SW 1271 (cell line): ENCODE measurements around the gene SOX8.

Source experiments
- DNase-seq, 2 experiments: peaks; one replicate each; lab custom pipeline; 2025; lab: John Stamatoyannopoulos, UW

Gene SOX8

DNA sequence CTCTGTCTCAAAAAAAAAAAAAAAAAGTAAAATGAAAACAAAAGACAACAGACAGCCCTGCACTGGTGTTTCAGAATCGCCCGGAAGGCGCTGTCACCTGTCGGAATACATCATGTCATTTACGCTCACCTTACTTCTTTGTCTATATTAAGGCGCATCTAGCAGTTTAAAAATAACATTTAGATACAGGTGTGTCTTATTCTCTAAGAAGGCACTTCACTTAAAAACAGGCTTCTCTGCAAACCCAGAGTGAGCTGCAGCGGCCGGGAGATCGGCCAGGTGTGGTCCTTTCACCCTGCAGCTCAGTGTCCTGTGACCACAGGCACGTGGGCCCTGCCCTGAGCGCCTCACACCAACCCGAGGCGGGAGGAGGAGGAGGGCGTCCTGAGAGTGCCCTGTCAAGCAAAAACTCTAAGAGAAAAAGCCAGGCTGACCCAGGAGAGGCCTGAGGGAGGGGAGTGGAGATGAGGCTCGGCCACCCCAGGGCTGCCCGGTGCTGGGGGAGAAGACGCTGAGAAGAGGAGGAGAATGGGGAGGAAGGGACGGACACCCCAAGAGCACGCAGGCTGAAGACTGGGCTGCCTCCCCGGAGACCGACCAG lies 7.5 kb upstream of the SOX8 start:
- DNase-seq: no peak

DNA sequence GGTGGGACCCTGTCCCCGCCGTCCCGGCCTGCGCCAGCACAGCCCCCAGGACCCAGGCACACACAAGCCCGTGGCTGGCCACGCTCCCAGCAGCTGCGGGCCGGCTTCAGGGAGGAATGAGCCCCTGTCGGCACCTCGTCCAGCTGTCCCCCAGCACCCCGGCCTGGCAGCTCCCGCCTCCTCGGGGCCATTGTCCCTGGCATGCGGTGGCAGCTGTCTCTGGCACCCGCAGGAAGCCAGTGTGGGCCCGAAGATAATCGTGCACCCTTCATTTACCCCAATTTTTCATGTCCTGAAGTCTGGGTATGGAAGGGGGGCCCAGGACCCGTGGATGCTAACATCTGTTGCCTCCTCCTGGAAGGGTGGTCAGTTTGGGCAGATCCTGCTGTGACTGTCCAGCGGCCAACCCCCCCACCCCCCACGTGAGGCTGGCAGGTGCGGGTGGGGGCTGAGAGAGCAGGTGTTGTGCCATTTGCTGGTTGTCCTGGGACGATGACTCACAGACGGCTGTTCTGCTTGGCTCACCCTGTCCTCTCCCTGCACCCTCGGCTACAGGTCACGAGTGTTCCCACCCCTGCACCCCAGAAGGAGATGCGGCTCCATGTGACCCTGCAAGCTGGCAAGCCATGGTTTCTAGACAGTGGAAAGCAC lies 6.8 kb upstream of the SOX8 start:
- DNase-seq: no peak

DNA sequence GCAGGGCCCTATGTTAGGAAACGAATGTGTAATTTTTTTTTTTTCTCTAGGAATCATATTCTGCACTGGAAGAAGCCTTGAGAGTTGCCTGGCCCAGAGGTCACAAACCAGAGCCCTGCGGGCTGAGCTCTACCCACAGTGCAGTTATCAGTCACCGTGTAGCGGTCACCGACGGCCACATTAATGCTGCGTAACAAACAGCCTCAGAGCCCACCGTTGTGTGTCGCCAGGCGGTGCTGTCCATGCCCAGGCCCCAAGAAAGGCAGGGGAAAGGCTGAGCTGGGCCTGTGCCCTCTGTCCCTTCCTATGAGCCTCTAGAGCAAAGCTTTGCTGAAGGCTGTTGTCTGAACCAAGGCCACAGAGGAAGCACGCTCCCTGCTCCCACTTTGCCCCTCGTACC lies 6.3 kb upstream of the SOX8 start:
- no peak for DNase-seq

DNA sequence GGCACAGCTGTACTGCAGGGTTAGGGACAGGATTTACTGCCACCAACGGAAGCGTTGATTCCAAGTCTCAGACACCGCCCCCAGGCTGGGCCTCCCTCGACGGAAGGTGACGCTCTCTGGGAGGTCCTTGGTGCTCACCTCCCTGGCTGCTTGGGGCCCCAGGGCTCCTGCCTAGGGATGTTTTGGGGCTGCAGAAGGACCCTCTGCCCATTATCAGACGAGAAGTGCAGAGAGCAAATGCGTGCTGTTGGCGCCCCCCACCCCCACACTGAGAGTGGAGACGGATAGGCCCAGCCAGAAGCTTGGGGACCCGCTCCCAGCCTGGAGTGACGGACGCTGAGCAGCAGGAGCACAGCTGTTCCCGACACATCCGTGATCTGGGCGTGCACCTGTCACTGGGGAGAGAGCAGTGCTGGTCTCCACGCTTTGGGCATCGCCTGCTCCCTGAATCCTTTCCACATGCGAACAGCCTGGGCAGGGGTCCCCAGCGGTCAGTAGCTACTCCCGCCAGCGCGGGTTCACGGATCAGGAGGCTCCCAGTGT lies 5.1 kb upstream of the SOX8 start:
- DNase-seq: no peak

DNA sequence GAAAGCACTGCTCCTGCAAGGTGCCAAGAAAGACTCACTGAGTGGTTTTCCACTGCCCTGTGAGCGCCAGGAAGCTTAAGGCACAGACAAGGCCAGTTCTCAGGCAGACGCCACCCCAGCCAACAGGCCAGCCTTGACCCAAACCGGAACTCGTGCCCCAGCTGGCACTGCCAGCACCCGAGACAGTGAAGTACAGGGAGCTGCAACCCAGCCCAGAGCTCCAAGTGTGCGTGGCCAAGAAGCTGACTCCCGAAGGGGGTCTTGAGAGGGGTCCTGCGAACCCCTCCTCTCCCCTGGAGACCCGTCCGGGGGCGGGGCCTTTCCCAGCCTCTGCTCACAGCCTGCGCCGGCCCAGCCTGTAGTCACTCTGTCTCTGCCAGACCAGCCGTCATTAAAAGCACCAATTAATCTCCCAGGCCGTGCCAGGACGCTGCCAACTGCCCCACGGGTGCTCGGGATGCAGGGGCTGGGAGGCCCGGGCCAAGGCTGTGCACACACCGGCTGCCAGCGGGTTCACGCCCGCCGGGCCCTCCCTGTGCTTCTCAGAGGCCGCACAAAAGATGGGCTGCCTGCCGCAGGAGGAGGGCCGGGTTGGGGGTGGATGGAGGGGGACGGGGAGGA lies 4.4 kb upstream of the SOX8 start:
- no peak for DNase-seq

DNA sequence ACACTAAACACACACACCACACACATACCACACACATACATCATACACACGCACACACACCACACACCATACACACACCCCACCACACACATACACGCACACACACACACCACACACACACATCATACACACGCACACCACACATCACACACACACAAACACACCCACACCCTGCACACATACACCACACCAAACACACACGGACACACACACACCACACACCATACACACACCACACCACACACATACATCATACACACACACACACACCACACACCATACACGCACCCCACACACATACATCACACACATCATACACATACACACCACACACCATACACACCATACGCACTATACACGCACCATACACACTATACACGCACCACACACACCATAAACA lies 3.7 kb upstream of the SOX8 start:
- DNase-seq: no peak

DNA sequence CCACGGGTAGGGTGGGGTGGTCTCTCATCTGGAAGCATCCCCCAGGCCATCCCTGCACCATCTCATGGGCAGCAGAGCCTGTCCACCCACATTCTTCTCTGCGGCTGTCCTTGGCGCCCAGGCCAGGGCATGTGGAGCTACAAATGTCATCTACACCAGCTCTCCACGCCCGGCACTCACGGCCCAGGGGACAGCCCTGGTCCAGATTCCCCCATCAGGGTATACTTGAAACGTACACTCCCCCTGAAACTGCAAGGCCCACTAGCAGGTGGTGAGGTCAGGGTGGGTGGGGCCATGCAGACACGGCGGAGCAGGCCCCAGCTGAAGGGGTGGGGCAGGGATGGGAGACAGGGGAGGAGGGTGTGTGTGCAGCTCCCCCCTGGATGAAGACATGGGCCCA lies 3.2 kb upstream of the SOX8 start:
- DNase-seq: no peak

DNA sequence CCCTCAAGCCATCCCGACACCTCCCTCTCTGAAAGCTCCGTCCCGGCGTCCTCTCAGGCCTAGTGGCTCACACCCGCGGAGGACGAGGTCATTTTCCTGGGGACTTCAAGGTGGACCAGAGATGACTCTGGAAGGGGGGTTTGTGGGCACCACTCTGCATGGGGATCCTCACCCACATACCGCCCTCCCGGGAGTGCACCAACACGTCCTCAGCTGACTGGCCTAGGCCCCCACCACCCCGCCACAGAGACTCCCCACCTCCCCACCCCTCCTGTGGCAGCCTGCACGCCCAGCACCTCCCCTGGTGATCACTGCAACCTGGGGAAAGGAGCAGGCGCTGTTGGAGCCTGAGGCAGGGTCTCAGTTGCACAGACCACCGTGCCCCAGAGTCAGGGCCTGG lies 2.4 kb upstream of the SOX8 start:
- no peak for DNase-seq

DNA sequence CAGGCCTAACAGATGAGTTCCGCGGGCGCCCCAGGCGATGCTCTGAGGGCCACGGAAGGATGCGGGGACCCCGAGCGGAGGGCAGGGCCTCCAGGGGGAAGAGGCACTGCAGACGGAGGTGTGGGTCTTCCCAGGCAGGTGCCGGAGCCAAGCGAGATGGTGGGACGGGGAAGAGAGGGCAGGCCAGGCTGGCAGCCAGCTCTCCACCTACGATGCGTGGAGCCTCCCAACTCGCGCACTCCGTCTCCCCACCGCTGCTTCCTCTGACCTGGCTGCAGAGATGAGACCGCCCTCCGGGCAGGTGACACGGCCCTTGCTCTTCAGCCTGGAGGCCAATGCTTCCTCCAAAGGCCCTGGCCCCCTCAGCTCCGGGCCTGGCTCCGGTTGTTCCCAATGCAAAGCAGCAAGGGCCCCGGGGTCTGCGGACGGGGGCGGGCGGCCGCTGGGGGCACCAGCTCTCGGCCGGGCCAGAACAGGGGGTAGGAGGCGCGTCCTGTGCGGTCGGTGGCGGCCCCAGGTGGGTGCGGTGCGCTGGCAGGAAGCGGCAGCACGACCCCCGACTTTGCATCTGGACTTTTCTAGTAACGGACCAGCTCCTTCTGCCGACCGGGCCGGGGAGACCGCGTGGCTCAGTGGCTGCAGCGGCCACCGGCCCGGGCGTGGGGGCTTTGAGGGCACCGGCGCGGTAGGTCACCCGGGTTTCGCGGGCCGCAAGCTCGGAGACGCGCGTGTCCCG lies 1.5 kb upstream of the SOX8 start:
- no peak for DNase-seq

DNA sequence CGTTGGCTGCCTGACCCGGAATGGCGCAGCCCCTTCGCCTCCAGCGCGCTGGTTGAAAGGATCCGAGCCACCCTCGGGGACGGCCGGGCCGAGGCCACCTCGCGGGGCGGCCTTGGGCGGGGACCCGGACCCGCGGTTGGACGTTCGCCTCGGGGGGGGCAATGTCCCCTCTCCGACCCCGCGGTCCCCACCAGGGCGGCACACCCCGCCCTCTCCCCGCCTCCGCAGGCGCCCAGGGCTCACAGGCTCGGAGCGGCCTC lies 1.0 kb upstream of the SOX8 start:
- no peak for DNase-seq

DNA sequence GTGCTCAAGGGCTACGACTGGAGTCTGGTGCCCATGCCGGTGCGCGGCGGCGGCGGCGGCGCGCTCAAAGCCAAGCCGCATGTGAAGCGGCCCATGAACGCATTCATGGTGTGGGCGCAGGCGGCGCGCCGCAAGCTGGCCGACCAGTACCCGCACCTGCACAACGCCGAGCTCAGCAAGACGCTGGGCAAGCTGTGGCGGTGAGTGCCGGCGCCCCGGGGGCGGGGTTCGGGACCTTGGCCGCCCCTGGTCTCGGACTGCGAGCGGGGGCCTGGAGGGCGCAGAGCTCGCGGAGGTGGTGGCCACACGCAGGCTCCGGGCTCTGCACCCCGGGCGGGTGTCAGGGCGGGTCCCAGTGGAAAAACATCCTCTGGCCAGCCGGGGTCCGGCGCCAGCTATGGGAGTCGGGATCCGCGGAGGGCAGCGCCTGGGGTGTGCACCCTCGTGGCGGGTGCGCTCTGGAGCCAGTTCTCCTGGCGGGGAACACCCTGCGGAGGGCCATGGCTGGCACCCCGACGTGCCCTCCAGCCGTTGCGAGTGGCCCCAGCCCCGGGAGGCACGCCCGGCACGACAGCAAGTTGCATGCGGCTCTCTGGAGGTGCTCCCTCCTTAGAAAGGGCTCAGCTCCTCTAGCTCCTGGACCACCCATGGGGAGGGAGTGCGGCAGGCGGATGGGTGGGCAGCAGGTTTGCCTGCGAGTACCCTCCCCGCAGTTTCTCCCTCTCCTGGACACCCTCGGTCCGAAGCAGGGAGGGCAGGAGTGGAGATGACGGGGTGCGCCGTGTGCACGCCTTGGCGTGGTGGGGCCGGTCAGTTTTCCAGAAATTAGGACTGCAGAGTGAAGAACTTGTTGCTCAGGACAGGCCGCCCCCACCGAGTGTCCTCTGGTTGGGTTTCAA lies 824 bp downstream of the SOX8 start:
- no peak for DNase-seq

DNA sequence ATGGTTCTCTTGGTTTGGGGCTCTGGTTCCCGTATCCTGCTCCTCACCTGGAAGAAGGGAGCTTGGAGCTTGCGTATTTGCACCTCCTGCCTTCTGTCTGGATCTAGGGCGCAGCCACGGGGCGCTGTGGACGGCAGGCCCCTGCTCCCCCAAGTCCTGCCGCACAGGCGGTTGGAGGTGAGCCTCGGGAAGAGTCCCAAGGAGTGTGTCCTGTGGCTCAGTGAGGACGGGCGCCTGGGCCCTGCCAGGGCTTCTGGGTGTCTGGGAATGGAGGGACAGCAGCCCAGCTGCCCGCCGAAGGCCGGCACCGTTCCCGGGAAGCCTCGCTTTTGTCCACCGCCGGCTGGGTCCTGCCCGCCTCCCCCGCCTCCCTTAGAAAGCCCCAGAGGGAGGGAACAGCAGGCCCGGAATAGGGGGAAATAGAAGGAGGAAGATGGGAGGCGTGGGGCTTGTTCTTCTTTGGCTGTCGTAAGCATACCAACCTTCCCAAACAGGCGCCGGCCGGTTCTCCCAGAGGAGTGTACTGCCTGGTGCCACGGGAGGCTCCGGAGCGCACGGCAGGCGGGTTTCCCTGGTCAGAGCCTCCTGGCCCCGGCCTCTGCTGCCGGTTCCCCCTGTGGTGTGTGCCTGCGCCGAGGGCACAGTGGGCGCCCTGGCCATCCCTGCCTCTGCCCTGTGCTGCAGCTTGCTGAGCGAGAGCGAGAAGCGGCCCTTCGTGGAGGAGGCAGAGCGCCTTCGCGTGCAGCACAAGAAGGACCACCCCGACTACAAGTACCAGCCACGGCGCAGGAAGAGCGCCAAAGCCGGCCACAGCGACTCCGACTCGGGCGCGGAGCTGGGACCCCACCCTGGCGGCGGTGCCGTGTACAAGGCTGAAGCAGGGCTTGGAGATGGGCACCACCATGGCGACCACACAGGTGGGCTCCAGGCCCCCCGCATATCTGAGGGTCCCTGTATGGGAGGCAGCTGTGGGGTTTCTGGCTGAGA lies 1.8 kb downstream of the SOX8 start:
- no peak for DNase-seq

DNA sequence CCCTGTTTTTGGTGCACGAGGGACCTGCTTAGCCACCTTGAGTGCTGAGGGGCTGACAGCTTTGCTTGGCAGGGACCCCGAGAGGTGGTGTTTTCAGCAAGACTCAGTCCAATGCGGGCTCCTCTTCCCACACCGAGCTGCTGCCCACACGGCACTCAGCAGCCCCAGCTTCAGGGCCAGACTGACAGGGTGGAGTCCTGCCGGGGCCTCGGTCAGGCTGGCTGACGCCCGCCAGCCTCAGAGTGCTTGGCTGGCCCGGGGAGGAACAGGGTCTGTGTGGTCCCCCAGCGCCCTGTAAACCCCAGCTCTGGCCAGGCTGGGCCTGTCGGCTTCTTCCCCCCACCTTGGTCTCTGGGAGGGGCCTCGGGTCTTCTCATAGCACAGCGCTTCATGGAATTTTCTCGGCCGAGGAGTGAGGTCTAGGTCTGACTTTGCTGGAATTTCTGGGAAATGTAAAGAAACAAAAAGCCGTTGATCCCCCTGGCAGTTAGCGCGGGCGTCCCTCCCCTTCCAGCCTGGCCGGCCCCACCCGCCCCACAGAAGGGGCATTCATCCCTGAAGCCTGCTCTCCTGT lies 2.6 kb downstream of the SOX8 start:
- DNase-seq: no peak

DNA sequence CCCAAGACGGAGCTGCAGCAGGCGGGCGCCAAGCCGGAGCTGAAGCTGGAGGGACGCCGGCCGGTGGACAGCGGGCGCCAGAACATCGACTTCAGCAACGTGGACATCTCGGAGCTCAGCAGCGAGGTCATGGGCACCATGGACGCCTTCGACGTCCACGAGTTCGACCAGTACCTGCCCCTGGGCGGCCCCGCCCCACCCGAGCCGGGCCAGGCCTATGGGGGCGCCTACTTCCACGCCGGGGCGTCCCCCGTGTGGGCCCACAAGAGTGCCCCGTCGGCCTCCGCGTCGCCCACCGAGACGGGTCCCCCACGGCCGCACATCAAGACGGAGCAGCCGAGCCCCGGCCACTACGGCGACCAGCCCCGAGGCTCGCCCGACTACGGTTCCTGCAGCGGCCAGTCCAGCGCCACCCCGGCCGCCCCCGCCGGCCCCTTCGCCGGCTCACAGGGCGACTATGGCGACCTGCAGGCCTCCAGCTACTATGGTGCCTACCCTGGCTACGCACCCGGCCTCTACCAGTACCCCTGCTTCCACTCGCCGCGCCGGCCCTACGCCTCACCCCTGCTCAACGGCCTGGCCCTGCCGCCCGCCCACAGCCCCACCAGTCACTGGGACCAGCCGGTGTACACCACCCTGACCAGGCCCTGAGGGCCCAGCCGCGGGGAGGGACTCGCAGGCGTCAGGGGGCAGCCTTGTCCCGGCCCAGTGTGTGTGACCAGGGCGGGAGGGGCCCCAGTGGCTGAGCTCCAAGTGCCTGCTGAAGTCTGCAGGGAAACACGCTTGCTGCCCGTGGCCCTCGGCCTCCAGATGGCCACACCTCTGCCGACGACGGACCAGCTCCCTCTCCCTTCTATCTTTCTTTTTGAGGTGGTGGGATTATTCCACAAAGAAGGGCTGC lies 3.4 kb downstream of the SOX8 start:
- DNase-seq: no peak

DNA sequence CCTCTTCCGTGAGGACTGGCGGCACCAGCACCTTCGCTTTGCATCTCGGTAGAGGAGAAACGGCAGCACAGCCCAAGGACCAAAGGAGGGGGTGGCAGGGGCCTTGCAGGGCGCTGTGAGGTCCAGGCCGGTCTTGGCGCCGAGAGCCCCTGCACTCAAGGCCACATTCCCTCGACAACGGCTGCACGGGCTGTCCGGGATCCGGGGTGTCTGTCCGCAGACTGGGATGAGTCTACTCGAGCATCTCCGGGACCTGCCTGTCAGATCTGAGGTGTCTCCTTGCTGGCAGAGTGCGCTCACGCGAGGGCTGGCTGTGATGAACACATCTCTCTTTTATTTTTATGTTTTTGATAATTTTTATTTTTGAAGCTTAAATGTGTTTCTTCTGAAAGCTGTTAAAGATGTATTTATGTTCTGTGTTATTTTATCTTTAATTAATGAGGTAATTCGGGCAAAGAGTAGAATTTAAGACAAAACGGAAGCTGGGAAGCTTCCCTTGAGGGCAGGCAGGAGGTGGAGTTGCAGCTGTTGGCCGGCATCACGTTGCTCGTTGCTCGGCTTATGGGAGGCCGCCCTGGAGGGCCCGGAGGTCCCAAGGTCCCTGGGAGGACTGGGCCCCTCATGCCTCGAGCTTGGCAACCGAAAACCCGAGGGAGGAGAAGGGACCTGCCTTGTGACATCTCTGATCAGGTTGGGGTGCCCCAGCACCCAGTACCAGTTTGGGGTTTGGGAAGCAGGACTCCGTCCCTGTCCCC lies 4.3 kb downstream of the SOX8 start:
- DNase-seq: no peak

DNA sequence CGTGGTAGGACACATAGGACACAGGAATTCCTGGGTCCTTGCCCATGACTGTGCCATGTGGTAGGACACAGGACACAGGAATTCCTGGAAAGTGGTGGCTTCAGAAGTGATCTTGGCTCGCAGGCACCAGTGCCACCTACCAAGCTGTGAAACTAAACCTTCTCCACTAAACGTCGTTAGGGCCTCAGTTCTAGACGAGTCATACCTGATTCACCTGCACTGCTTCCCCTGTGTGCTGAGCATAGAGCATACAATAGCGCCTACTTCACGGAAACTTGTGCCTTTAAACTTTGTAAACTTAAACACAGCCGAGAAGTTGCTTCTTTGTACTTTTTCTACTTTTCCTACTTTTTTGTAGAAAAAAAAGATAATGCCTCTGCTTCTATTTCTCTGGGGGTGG lies 4.8 kb downstream of the SOX8 start:
- DNase-seq: no peak

DNA sequence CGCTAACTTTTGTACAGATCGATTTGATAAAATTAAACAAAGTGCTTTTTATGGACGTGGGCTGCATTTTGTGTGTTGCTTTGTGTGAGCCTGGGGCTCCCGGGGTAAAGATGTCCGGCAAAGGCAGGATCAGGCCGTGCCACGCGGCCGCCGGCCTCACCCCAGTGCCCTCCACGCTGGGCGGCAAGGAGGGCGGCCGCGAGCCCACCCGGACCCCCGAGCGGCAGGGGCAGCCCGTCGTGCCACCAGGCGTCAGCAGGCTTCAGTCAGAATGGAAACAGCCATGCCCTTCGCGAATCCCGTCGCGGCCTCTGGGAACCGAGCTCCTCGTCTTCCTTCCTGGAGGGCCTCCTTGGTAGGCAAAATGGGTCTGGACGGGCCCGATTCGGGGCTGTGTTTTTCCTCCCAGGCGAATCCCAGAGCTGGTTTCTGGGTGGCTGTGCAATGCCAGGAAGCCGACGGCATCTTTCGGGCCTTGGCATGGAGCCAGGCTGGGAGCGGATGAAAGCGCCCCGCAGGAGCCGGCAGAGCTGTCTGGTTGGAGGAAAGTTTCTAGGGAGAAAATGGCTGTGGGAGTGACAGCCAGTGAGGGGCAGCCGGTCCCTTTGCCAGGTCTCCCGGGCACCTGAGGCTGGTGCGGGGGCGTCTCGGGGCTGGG lies 5.5 kb downstream of the SOX8 start:
- DNase-seq: no peak

DNA sequence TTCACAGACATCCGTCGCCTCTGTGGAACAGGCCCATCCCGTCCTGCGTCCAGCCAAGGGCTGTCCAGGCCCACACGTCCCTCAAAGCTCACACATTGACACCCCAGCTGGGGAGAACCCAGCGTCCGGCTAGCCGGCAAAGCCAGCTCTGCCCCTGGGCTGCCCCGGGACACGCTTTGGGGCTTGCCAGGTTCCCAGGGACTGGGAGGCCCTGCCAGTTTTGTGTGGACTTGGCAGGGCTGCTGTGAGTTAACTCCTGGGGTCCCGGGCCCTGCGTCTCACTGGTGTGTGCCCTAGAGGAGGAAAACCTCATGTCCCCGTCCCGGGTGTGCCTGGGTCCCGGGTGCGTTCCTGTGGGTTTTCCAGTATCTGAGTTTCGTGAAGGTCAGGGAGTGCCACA lies 6.3 kb downstream of the SOX8 start:
- no peak for DNase-seq
